Stimulated activated CD4-positive, alpha-beta T cell treated with anti-CD3 and anti-CD28 coated beads, Interleukin-1b, Interleukin-23, amount 100 ng/mL, for 24 hours (primary cell): ENCODE data around the gene PARD3.

Source experiments
- DNase-seq, 4 experiments: peaks; one replicate each; pipeline ENCODE4 v3.0.0-alpha.2; 2020; ENCODE audit warnings: low read depth in 4 of 4, low spot score in 1 of 4

PARD3 gene

GRCh38 chr10:34203966-34204630, 611.0 kb downstream of the PARD3 start:
- no peak for DNase-seq

GRCh38 chr10:34200355-34200901, 614.7 kb downstream of the PARD3 start:
- DNase-seq = no peak

- no peak for DNase-seq
Measured at GRCh38 chr10:34198953-34199352, 616.1 kb downstream of the PARD3 start.

GRCh38 chr10:34196058-34196433, 619.0 kb downstream of the PARD3 start:
- no peak for DNase-seq

- no peak for DNase-seq
Measured at GRCh38 chr10:34195364-34196057, 619.6 kb downstream of the PARD3 start.

GRCh38 chr10:34193931-34194626, 621.0 kb downstream of the PARD3 start:
- no peak for DNase-seq

- no peak for DNase-seq
Measured at GRCh38 chr10:34192646-34193045, 622.5 kb downstream of the PARD3 start.

- no peak for DNase-seq
Measured at GRCh38 chr10:34191406-34191805, 623.7 kb downstream of the PARD3 start.

- DNase-seq = no peak
Measured at GRCh38 chr10:34190580-34190979, 624.5 kb downstream of the PARD3 start.

- no peak for DNase-seq
Measured at GRCh38 chr10:34189830-34190229, 625.3 kb downstream of the PARD3 start.

GRCh38 chr10:34188221-34188620, 626.9 kb downstream of the PARD3 start:
- no peak for DNase-seq

GRCh38 chr10:34187201-34187600, 627.9 kb downstream of the PARD3 start:
- DNase-seq = no peak

GRCh38 chr10:34186745-34187144, 628.4 kb downstream of the PARD3 start:
- no peak for DNase-seq

GRCh38 chr10:34185998-34186397, 629.1 kb downstream of the PARD3 start:
- DNase-seq = no peak

GRCh38 chr10:34184939-34185386, 630.1 kb downstream of the PARD3 start:
- DNase-seq = no peak

GRCh38 chr10:34184397-34184796, 630.7 kb downstream of the PARD3 start:
- no peak for DNase-seq

- no peak for DNase-seq
Measured at GRCh38 chr10:34183016-34183796, 631.9 kb downstream of the PARD3 start.

GRCh38 chr10:34181553-34182300, 633.4 kb downstream of the PARD3 start:
- DNase-seq = no peak

GRCh38 chr10:34180749-34181148, 634.3 kb downstream of the PARD3 start:
- no peak for DNase-seq

- DNase-seq = no peak
Measured at GRCh38 chr10:34179280-34179679, 635.8 kb downstream of the PARD3 start.
